ELR (cell line): ENCODE results near the gene SCUBE2.
"Not testable (repeated sequence)": the region's sequence is repeated elsewhere in the genome, so short reads cannot be mapped to it uniquely, and the experiment has no call there.

Source experiments
- DNase-seq: peaks from one replicate; pipeline ENCODE4 v3.0.0-alpha.2; 2015; ENCODE audit warnings: low read depth

SCUBE2 gene

GRCh38 chr11:9104580-9104979, 13.2 kb upstream of the SCUBE2 start:
- no peak for DNase-seq

GRCh38 chr11:9103542-9104276, 12.3 kb upstream of the SCUBE2 start:
- no peak for DNase-seq

GRCh38 chr11:9099617-9100016, 8.2 kb upstream of the SCUBE2 start:
- no peak for DNase-seq

- not testable (repeated sequence) for DNase-seq
These were observed 7.1 kb upstream of the SCUBE2 start for GRCh38 chr11:9098455-9098854.

GRCh38 chr11:9097186-9097943, 6.0 kb upstream of the SCUBE2 start:
- not testable (repeated sequence) for DNase-seq

- DNase-seq: no peak
These were observed 5.0 kb upstream of the SCUBE2 start for GRCh38 chr11:9096427-9096826.

- DNase-seq: no peak
These were observed 4.0 kb upstream of the SCUBE2 start for GRCh38 chr11:9095421-9095820.

- DNase-seq: no peak
These were observed 3.0 kb upstream of the SCUBE2 start for GRCh38 chr11:9094420-9094819.

GRCh38 chr11:9092853-9093778, 1.7 kb upstream of the SCUBE2 start:
- peak; percentile 27 for DNase-seq

- no peak for DNase-seq
These were observed 673 bp upstream of the SCUBE2 start for GRCh38 chr11:9092072-9092471.

GRCh38 chr11:9090488-9091043, 833 bp downstream of the SCUBE2 start:
- no peak for DNase-seq

GRCh38 chr11:9089636-9090035, 1.8 kb downstream of the SCUBE2 start:
- no peak for DNase-seq

GRCh38 chr11:9089061-9089460, 2.3 kb downstream of the SCUBE2 start:
- DNase-seq: no peak

- no peak for DNase-seq
These were observed 8.8 kb downstream of the SCUBE2 start for GRCh38 chr11:9082575-9082974.

- DNase-seq: no peak
These were observed 10.2 kb downstream of the SCUBE2 start for GRCh38 chr11:9081153-9081552.

- no peak for DNase-seq
These were observed 13.0 kb downstream of the SCUBE2 start for GRCh38 chr11:9078113-9079086.

GRCh38 chr11:9077164-9077563, 14.2 kb downstream of the SCUBE2 start:
- DNase-seq: no peak

GRCh38 chr11:9076661-9077060, 14.7 kb downstream of the SCUBE2 start:
- no peak for DNase-seq

GRCh38 chr11:9076046-9076445, 15.4 kb downstream of the SCUBE2 start:
- DNase-seq: no peak

GRCh38 chr11:9075556-9075955, 15.8 kb downstream of the SCUBE2 start:
- no peak for DNase-seq
